Progenitor cell of endocrine pancreas (in vitro differentiated cells): ENCODE results near the gene HS2ST1. TPM values are rescaled to one million over a fixed set of nuclear protein-coding genes. Genes with fewer than 3 reads are reported as not detected.

Source experiments
- DNase-seq: peaks from one replicate; pipeline ENCODE4 v3.0.0; 2021; ENCODE audit warnings: low spot score; ENCODE audit not compliant: unreplicated experiment
- H3K27ac Mint-ChIP-seq: 2 replicates; pipeline ENCODE4 v1.8.0; 2021; ENCODE audit warnings: mild to moderate bottlenecking, moderate library complexity, mixed read lengths
- H3K27me3 Mint-ChIP-seq: 2 replicates; pipeline ENCODE4 v1.8.0; 2021; ENCODE audit warnings: mixed read lengths
- H3K36me3 Mint-ChIP-seq: 2 replicates; pipeline ENCODE4 v1.8.0; 2022; ENCODE audit warnings: mixed read lengths; ENCODE audit not compliant: insufficient read depth
- H3K4me1 Mint-ChIP-seq: 2 replicates; pipeline ENCODE4 v1.8.0; 2021; ENCODE audit warnings: low read depth, mixed read lengths
- H3K4me3 Mint-ChIP-seq: 2 replicates; pipeline ENCODE4 v1.8.0; 2021; ENCODE audit warnings: low read depth, mild to moderate bottlenecking, moderate library complexity, mixed read lengths
- H3K9me3 Mint-ChIP-seq: 2 replicates; pipeline ENCODE4 v1.8.0; 2021; ENCODE audit warnings: low read depth, mixed read lengths
- CTCF ChIP-seq: fragments of 200-600 bp; sonication (generic); IDR thresholded peaks from one replicate; pipeline ENCODE4 v1.5.0; 2021; ENCODE audit warnings: antibody characterized with exemption, mild to moderate bottlenecking; ENCODE audit not compliant: unreplicated experiment
- total RNA-seq: library from RNA; stranded (reverse); gene quantifications from 2 replicates; pipeline ENCODE4 v1.2.1, GENCODE V29; 2021

Gene HS2ST1
- total RNA-seq, 1 donor from 2014 or later = 41.4 TPM

DNA sequence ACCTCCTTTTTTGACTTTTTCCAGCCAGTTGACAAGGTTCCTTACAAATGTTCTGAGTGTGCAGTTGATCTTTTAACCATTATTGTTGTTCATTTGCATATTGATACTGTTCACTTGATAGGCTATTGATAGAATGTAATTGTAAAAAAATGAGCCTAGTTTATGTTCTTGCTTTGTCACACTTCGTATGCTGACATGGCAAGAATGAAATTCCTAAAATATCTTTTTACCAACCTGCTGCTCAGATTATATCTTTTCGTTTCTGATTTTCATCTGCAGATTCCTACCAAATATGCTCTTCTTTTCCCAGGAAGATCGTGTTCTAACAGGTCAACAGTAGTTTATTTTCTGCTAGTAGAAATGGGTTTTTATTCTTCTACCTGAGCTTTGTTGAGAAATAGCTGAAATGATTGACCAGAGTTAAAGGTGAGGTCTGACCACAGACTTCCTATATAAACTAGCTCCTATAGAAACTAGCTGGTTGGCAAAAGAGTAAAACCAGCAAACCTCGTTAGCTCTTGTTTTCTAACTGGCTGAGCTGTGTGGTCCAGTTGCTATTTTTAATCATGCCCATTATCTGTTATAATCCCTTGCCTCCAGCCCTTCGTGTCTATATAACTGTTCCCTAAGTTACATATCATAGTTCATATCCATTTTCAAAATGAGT, 174.8 kb downstream of the HS2ST1 start:
- Mint-ChIP-seq H3K27ac (no peak overlapping the region), H3K27me3 (no peaks in the 10 kb centered on the region)

DNA sequence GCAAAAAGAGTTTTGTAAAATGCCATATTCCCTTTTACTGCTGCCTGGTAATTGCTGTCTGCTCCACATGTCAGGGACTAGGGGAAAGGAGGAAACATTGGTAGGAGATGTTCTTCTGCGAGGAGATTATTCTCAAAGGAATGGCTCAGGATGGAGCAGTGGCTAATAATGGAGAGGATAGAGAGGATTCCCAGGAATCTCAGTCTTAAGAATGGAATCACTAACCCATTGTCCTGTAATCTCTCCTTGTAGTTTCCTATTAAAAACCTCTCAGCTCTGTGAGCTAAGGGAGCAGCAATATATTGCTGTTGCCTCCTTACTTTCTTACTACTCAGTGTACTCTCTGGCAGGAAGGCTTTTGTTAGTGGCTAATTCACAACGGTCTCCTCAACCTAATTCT, 175.4 kb downstream of the HS2ST1 start:
- Mint-ChIP-seq H3K27ac (no peak overlapping the region), H3K4me3 (no peak overlapping the region), H3K9me3 (no peaks in the 10 kb centered on the region), H3K4me1 (peaks cover 6% of the 10 kb centered on the region), H3K27me3 (no peaks in the 10 kb centered on the region), H3K36me3 (no peaks in the 10 kb centered on the region)
- TF ChIP-seq CTCF = no peak
- DNase-seq = no peak

More for the DNA sequence above, 174.8 kb downstream of the HS2ST1 start:
- Mint-ChIP-seq H3K36me3 (no peaks in the 10 kb centered on the region), H3K9me3 (no peaks in the 10 kb centered on the region), H3K4me1 (peaks cover 6% of the 10 kb centered on the region), H3K4me3 (no peak overlapping the region)
- TF ChIP-seq CTCF = no peak
- no peak for DNase-seq

GRCh38 chr1:87091425-87091824, 177.0 kb downstream of the HS2ST1 start:
- Mint-ChIP-seq H3K36me3 (no peaks in the 10 kb centered on the region), H3K4me3 (no peak overlapping the region), H3K9me3 (no peaks in the 10 kb centered on the region), H3K27ac (no peak overlapping the region), H3K27me3 (no peaks in the 10 kb centered on the region), H3K4me1 (peaks cover 6% of the 10 kb centered on the region)
- DNase-seq = no peak
- TF ChIP-seq CTCF = no peak

GRCh38 chr1:87092846-87093245, 178.4 kb downstream of the HS2ST1 start:
- no peak for TF ChIP-seq CTCF
- no peak for DNase-seq
- H3K9me3 Mint-ChIP-seq = peaks cover 3% of the 10 kb centered on the region
- H3K36me3 Mint-ChIP-seq = peaks cover 3% of the 10 kb centered on the region
- H3K4me1 Mint-ChIP-seq = peaks cover 6% of the 10 kb centered on the region
- no peaks in the 10 kb centered on the region for H3K27me3 Mint-ChIP-seq
- H3K4me3 Mint-ChIP-seq = no peak overlapping the region
- no peak overlapping the region for H3K27ac Mint-ChIP-seq

DNA sequence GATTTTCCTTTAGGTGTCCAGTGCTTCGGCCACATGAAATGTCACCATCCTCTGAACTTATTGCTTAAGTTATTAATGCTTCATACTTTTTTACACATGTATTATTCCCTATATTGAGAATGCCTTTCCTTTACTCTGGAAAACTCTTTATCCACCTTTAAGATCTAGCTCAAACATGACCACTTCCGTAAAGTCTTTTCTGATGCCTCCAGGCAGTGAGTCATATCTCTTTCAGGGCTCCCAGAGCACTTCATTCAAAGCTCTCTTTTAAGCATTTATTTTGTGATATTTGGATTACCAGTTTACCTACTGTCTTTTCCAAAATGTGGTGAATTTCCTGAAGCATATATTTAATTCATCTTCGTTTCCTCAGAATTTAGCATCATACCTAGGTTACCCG, 178.9 kb downstream of the HS2ST1 start:
- Mint-ChIP-seq H3K4me1 (peaks cover 6% of the 10 kb centered on the region), H3K27me3 (no peaks in the 10 kb centered on the region), H3K9me3 (peaks cover 3% of the 10 kb centered on the region), H3K36me3 (peaks cover 3% of the 10 kb centered on the region), H3K27ac (no peak overlapping the region), H3K4me3 (no peak overlapping the region)
- no peak for TF ChIP-seq CTCF
- DNase-seq = no peak
